ENCODE results near the gene LDB3. TPM values are rescaled to one million over a fixed set of nuclear protein-coding genes. Genes with fewer than 3 reads are reported as not detected.

The LDB3 gene
- total RNA-seq, 3 donors from 2014 or later: 0.96 to 22.7 (median 3.2) TPM

DNA sequence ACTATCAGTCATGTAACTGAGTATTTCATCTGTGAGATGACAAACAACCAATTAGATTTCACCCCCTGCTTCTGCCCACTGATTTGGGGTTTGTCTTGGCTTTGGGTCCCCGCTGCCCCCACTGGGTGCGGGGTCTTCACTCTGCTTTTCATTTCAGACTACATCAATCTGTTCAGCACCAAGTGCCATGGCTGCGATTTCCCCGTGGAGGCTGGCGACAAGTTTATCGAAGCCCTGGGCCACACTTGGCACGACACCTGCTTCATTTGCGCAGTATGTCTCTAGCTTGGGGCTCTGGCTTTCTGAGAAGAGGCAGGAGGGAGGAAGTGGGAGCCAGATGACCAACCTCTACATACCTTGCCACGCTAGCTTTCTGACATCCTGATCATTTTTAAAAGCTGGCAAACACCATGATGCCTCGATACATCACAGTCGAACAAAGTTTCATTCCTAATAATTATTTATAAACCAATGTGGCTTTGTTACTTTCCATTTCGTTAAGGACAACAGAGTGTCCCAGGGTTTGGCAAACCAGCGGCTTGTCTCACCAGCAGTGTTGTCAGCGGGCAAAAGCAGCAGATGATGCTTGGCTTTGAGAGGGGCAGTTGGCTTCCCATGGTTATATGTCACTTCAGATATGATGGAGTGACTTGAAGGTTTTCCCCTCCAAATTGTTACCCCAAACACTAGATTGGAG is 57.8 kb downstream of the LDB3 start:
- Histone ChIP-seq H3K4me3 (no peak overlapping the region), H3K4me1 (ENCODE audit: low read depth) (no peaks in the 10 kb centered on the region), H3K36me3 (ENCODE audit: low read depth) (no peaks in the 10 kb centered on the region), H3K9me3 (no peaks in the 10 kb centered on the region)
- ATAC-seq (no peak), DNase-seq (no peak)
- TF ChIP-seq, protein P1, sequence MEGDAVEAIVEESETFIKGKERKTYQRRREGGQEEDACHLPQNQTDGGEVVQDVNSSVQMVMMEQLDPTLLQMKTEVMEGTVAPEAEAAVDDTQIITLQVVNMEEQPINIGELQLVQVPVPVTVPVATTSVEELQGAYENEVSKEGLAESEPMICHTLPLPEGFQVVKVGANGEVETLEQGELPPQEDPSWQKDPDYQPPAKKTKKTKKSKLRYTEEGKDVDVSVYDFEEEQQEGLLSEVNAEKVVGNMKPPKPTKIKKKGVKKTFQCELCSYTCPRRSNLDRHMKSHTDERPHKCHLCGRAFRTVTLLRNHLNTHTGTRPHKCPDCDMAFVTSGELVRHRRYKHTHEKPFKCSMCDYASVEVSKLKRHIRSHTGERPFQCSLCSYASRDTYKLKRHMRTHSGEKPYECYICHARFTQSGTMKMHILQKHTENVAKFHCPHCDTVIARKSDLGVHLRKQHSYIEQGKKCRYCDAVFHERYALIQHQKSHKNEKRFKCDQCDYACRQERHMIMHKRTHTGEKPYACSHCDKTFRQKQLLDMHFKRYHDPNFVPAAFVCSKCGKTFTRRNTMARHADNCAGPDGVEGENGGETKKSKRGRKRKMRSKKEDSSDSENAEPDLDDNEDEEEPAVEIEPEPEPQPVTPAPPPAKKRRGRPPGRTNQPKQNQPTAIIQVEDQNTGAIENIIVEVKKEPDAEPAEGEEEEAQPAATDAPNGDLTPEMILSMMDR (IDR thresholded peaks at IDR 0.05): no peak
- intact Hi-C loops (cut with DNase I, micrococcal nuclease): no loop called here

DNA sequence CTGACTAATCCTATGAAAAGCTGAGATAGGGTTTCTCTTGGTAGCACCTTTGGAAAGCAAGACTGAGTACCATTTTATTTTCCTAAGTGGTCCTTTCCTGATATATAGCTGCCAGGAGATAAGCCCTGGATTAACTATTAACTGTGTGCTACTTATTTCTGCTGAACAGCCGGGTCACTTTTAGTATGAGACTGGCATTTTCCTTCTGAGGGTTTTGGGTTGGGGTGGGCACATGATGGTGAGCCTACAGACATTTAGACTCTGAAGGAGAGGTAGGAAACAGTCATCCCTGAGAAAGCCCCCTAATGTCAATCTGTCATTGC is 58.3 kb downstream of the LDB3 start:
- ATAC-seq: no peak
- no peak for DNase-seq
- Histone ChIP-seq H3K4me1 (ENCODE audit: low read depth) (no peaks in the 10 kb centered on the region), H3K4me3 (no peak overlapping the region), H3K9me3 (no peaks in the 10 kb centered on the region), H3K36me3 (ENCODE audit: low read depth) (no peaks in the 10 kb centered on the region)
- TF ChIP-seq, protein P1 (IDR thresholded peaks at IDR 0.05): no peak
- intact Hi-C loops (cut with DNase I, micrococcal nuclease): no loop called here

DNA sequence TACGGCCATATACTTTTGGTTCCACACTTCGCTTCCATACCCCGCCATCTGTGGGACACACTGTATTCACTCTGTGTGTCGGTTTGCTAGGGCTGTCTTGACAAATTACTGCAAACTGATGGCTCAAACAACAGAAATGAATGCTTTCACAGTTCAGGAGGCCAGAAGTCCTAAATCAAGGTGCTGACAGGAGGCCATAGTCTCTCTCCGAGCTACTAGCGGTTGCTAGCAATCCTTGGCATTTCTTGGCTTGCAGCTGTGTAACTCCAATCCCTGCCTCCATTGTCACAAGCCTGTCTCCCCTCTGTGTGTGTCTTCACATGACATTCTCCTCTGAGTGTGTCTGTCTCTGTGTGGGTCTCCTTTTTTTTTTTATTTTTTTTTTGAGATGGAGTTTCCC is 59.2 kb downstream of the LDB3 start:
- TF ChIP-seq, protein P1 (IDR thresholded peaks at IDR 0.05): no peak
- H3K9me3 ChIP-seq: no peaks in the 10 kb centered on the region
- ATAC-seq (no peak), DNase-seq (no peak)
- intact Hi-C loops (cut with DNase I, micrococcal nuclease): no loop called here
- no peak overlapping the region for H3K4me3 ChIP-seq
- H3K36me3 ChIP-seq (ENCODE audit: low read depth): no peaks in the 10 kb centered on the region
- H3K4me1 ChIP-seq (ENCODE audit: low read depth): no peaks in the 10 kb centered on the region

DNA sequence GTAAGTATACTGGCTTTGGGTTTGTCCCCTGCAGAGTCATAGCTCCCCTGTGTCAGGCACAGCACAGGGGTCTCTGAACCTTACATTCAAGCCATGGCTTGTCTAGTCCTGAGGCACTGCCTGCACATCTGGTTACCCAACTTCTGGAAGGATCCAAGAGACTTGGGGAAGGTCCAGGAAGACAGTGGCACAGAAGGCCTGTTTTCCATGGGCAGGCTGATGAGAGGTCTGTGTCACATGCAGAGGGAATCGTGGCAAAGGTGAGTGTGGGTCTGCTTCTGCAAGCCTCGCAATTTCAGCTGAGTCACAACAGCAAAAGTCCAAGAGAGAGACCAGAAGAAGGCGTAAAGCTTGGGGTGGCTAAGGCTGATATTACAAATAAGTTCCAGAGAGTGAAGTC is 59.7 kb downstream of the LDB3 start:
- no peaks in the 10 kb centered on the region for H3K4me1 ChIP-seq (ENCODE audit: low read depth)
- H3K4me3 ChIP-seq: no peak overlapping the region
- ATAC-seq: no peak
- intact Hi-C loops (cut with DNase I, micrococcal nuclease): no loop called here
- no peaks in the 10 kb centered on the region for H3K9me3 ChIP-seq
- DNase-seq: no peak
- TF ChIP-seq, protein P1 (IDR thresholded peaks at IDR 0.05): no peak
- no peaks in the 10 kb centered on the region for H3K36me3 ChIP-seq (ENCODE audit: low read depth)

DNA sequence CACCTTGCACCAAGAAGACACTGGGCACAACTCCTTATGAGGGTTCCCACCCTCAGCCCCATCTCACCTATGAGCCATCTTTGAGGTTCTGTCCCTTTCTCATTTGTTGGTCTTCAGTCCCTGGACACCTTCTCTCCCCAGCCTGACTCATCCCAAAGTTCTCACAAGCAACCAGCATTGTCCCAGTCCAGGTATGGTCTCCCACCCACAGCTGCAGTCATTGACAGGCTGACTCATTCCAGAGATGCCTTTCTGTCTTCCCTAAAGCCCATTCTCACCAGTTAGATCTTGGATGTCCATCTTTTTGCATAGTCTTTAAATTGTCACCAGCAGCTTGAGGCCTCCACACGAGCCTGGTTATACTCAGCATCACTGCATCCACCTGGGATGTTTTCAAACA is 61.4 kb downstream of the LDB3 start:
- TF ChIP-seq, protein P1 (IDR thresholded peaks at IDR 0.05): no peak
- H3K9me3 ChIP-seq: no peaks in the 10 kb centered on the region
- H3K4me3 ChIP-seq: no peak overlapping the region
- ATAC-seq (no peak), DNase-seq (no peak)
- H3K36me3 ChIP-seq (ENCODE audit: low read depth): no peaks in the 10 kb centered on the region
- intact Hi-C loops (cut with DNase I, micrococcal nuclease): no loop called here
- no peaks in the 10 kb centered on the region for H3K4me1 ChIP-seq (ENCODE audit: low read depth)

DNA sequence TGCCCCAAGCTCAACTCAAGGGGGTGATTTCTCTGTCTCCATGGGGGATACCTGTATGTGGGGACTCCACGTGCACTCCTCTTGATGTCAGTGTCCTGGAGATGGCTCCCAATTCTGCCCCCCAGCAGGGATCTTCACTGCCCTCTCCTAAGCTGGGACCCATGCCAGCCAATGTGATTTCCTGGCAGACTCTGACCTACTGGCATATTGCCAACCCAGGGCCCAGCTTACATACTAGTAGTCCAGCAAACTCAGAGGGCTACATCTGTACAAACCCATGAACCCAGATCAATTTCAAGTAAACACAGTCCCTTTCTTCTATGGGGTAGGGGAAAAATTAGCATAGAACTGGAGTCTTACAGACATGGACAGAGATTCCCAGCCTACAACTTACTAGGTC is 61.9 kb downstream of the LDB3 start:
- H3K9me3 ChIP-seq: no peaks in the 10 kb centered on the region
- no peaks in the 10 kb centered on the region for H3K36me3 ChIP-seq (ENCODE audit: low read depth)
- intact Hi-C loops (cut with DNase I, micrococcal nuclease): no loop called here
- TF ChIP-seq, protein P1 (IDR thresholded peaks at IDR 0.05): no peak
- ATAC-seq (peak; percentile 75), DNase-seq (peak in 2 of 3 donors; percentile 74 to 87)
- H3K4me3 ChIP-seq: no peak overlapping the region
- H3K4me1 ChIP-seq (ENCODE audit: low read depth): no peaks in the 10 kb centered on the region
